OCI-LY3 (cell line): ENCODE results near the gene EXOC1.
"Not testable (repeated sequence)": the region's sequence is repeated elsewhere in the genome, so short reads cannot be mapped to it uniquely, and the experiment has no call there.

ENCODE experiments used
- H2AFZ ChIP-seq: fragments of 200-600, 300-600 bp; shearing (Covaris generic); 2 replicates; pipeline ENCODE4 v1.6.0; 2014; ENCODE audit warnings: antibody characterized with exemption, low read depth, low read length
- H3K27ac ChIP-seq: fragments of 200-600, 300-600 bp; sonication (generic); 2 replicates; pipeline ENCODE4 v1.5.1; 2014; ENCODE audit warnings: mild to moderate bottlenecking, low read length, moderate library complexity, mixed read lengths
- H3K27me3 ChIP-seq: fragments of 200-600, 300-600 bp; sonication (generic); 2 replicates; pipeline ENCODE4 v1.6.1; 2014; ENCODE audit warnings: low read depth, low read length, mixed read lengths
- H3K36me3 ChIP-seq: fragments of 200-600, 300-600 bp; sonication (generic); replicated peaks from 2 replicates; pipeline ENCODE3; 2014; ENCODE audit warnings: low read depth, low read length, mixed read lengths
- H3K4me1 ChIP-seq: fragments of 300-600, 200-600 bp; sonication (generic); 2 replicates; pipeline ENCODE4 v1.6.1; 2014; ENCODE audit warnings: low read length, mixed read lengths
- H3K4me2 ChIP-seq: fragments of 200-600, 300-600 bp; sonication (generic); 2 replicates; pipeline ENCODE4 v1.6.1; 2014; ENCODE audit warnings: low read length, mixed read lengths
- H3K4me3 ChIP-seq: fragments of 300-600, 200-600 bp; sonication (generic); 2 replicates; pipeline ENCODE4 v1.5.1; 2014; ENCODE audit warnings: antibody characterized with exemption, mild to moderate bottlenecking, low read length, moderate library complexity
- H3K79me2 ChIP-seq: fragments of 300-600, 200-600 bp; shearing (Covaris generic); 2 replicates; pipeline ENCODE4 v1.6.1; 2014; ENCODE audit warnings: mild to moderate bottlenecking, low read length, mixed read lengths
- H3K9ac ChIP-seq: fragments of 300-600, 200-600 bp; shearing (Covaris generic); 2 replicates; pipeline ENCODE4 v1.6.0; 2014; ENCODE audit warnings: mild to moderate bottlenecking, low read length, moderate library complexity
- H3K9me3 ChIP-seq: fragments of 200-600, 300-600 bp; shearing (Covaris generic); 2 replicates; pipeline ENCODE4 v1.6.1; 2014; ENCODE audit warnings: low read length, mixed read lengths; ENCODE audit not compliant: insufficient read depth
- H4K20me1 ChIP-seq: fragments of 200-600, 300-600 bp; sonication (generic); 2 replicates; pipeline ENCODE4 v1.6.1; 2016; ENCODE audit warnings: low read length, mixed read lengths; ENCODE audit not compliant: insufficient read depth
- CTCF ChIP-seq: fragments of 200-600, 300-600 bp; sonication (generic); IDR thresholded peaks from 2 replicates; pipeline ENCODE4 v1.5.1; 2014; ENCODE audit warnings: antibody characterized with exemption, low read length, low read depth
- EZH2phosphoT487 ChIP-seq: fragments of 200-600 bp; shearing (Covaris generic); IDR thresholded peaks from 2 replicates; pipeline ENCODE4 v1.6.1; 2018; ENCODE audit warnings: antibody characterized with exemption, mixed run types, low read depth

The EXOC1 gene

GRCh38 chr4:55838952-55839351 is 14.5 kb upstream of the EXOC1 start:
- Histone ChIP-seq H3K9me3 (no peaks in the 10 kb centered on the region), H3K79me2 (no peaks in the 10 kb centered on the region), H3K4me3 (no peak overlapping the region), H4K20me1 (no peaks in the 10 kb centered on the region), H3K27ac (no peak overlapping the region), H3K27me3 (no peaks in the 10 kb centered on the region), H3K4me1 (no peaks in the 10 kb centered on the region), H3K9ac (no peak overlapping the region), H3K36me3 (no peaks in the 10 kb centered on the region), H2AFZ (no peak overlapping the region), H3K4me2 (no peak overlapping the region)
- TF ChIP-seq CTCF (no peak), EZH2phosphoT487 (no peak)

GRCh38 chr4:55840956-55841355 is 12.5 kb upstream of the EXOC1 start:
- Histone ChIP-seq H3K9me3 (no peaks in the 10 kb centered on the region), H3K27me3 (no peaks in the 10 kb centered on the region), H3K79me2 (no peaks in the 10 kb centered on the region), H3K4me2 (no peak overlapping the region), H3K4me3 (no peak overlapping the region), H3K9ac (no peak overlapping the region), H2AFZ (no peak overlapping the region), H3K36me3 (no peaks in the 10 kb centered on the region), H3K27ac (no peak overlapping the region), H4K20me1 (no peaks in the 10 kb centered on the region), H3K4me1 (no peaks in the 10 kb centered on the region)
- TF ChIP-seq CTCF, result no peak
- no peak for TF ChIP-seq EZH2phosphoT487

GRCh38 chr4:55841373-55842239 is 11.8 kb upstream of the EXOC1 start:
- H3K27ac ChIP-seq, H3K9ac ChIP-seq, H3K9me3 ChIP-seq, H2AFZ ChIP-seq, H3K36me3 ChIP-seq, H3K79me2 ChIP-seq, H3K27me3 ChIP-seq, H3K4me1 ChIP-seq, H4K20me1 ChIP-seq, H3K4me3 ChIP-seq, H3K4me2 ChIP-seq: not testable (repeated sequence)

- H3K27ac ChIP-seq, H3K4me3 ChIP-seq, H3K36me3 ChIP-seq, H3K27me3 ChIP-seq, H3K9me3 ChIP-seq, H3K4me1 ChIP-seq, H3K79me2 ChIP-seq, H4K20me1 ChIP-seq, H2AFZ ChIP-seq, H3K9ac ChIP-seq, H3K4me2 ChIP-seq: not testable (repeated sequence)
These were observed 11.1 kb upstream of the EXOC1 start for GRCh38 chr4:55842312-55842711.

- no peak overlapping the region for H3K4me3 ChIP-seq
- no peaks in the 10 kb centered on the region for H4K20me1 ChIP-seq
- TF ChIP-seq EZH2phosphoT487, result no peak
- no peak for TF ChIP-seq CTCF
- H3K4me2 ChIP-seq, result no peak overlapping the region
- peaks cover 10% of the 10 kb centered on the region for H3K4me1 ChIP-seq
- H2AFZ ChIP-seq, result no peak overlapping the region
- no peak overlapping the region for H3K27ac ChIP-seq
- no peaks in the 10 kb centered on the region for H3K27me3 ChIP-seq
- no peaks in the 10 kb centered on the region for H3K9me3 ChIP-seq
- no peaks in the 10 kb centered on the region for H3K36me3 ChIP-seq
- peaks cover 10% of the 10 kb centered on the region for H3K79me2 ChIP-seq
- no peak overlapping the region for H3K9ac ChIP-seq
These were observed 3.7 kb upstream of the EXOC1 start for GRCh38 chr4:55849724-55850123.
